GM12892 (cell line): Measurements from ENCODE around the gene COL19A1.

Source experiments
- POLR2A ChIP-seq: IDR thresholded peaks from 2 replicates; pipeline ENCODE4 v1.6.1; 2011; ENCODE audit warnings: low read depth, low read length, control low read depth
- POLR2AphosphoS5 ChIP-seq: IDR thresholded peaks from 2 replicates; pipeline ENCODE4 v1.6.1; 2011; ENCODE audit warnings: low read depth, low read length, control low read depth

DNA sequence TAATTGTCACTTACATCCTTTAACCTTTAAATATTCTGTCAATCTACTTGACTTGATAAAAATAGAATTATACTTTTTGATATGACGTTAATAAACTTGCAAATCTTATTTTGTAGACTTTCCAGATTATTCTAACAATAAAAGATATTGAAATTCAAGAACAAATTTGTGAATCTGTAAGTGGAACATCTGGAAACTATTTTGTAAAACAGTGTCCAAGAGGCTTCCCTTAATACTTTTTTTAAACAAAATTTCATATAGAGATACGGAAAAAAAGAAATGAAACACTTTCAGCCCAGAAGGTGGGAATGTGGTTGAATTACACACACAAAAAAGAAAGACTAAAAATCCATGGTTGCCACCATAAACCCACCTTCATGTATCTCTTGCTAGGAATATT lies 174.4 kb downstream of the COL19A1 start:
- no peak for TF ChIP-seq POLR2A
- no peak for TF ChIP-seq POLR2AphosphoS5
